HG03439 (cell line): Measurements from ENCODE around the gene ANO9.
"Not testable (repeated sequence)": the region's sequence is repeated elsewhere in the genome, so short reads cannot be mapped to it uniquely, and the experiment has no call there.

Experiments
- ATAC-seq: cut with Tn5 transposase; IDR thresholded peaks from one replicate; pipeline ENCODE4 v1.9.1; 2021; ENCODE audit warnings: mild to moderate bottlenecking, moderate library complexity; ENCODE audit not compliant: unreplicated experiment

The ANO9 gene

DNA sequence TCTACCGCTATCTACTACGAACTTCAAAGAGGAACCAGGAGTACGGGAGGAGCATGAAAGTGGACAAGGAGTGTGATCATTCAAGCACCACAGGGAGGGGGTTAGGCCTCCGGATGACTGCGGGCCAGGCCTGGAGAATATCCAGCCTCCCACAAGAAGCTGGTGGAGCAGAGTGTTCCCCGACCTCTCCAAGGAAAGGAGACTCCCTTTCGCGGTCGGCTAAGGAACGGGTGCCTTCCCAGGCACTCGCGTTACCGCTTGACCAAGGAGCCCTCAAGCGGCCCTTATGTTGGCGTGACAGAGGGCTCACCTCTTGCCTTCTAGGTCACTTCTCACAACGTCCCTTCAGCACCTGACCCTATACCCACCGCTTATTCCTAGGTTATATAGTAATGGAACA is 52.4 kb downstream of the ANO9 start:
- not testable (repeated sequence) for ATAC-seq

DNA sequence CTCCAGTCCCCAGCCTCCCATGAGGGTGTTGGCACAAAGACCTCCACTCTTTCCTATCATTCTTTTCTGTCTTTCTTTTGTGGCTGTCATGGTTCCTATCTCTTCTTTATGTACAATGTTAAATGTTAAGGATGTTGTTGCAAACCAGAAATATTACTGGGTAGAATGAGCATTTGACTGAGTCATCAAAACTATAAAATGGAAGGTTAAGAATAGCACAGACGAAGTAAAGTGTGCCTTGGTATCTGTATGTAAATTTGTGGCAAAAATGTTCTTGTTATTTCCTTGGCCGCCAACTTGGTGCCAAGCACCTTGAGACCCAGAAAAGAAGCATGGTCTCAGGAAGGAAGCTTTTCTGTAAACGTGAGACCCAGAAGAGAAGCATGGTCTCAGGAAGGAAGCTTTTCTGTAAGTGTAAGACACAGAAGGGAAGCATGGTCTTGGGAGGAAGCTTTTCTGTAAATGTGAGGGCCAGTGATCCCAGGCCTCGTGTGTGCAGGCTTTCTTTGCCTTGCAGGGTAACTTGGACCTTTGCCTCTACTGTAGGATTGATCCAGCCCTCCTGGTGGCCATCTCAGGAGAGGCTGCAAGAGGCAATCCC is 54.5 kb downstream of the ANO9 start:
- ATAC-seq, result no peak

DNA sequence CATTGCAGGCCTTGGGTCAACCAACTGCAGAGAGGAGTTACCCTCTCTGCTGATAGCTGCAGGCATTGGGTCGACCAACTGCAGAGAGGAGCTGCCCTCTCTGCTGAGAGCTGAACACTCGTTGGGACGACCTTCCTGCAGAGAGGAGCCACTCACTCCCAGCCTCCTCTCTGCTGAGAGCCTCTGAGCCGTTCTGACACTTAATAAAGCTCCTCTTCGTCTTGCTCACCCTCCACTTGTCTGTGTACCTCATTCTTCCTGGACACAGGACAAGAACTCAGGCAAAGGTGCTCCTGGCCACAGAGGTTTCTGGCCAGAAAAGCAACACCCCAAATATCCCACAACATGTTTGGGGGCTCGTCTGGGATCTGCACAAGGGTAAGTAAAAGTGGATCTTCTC is 55.3 kb downstream of the ANO9 start:
- no peak for ATAC-seq

DNA sequence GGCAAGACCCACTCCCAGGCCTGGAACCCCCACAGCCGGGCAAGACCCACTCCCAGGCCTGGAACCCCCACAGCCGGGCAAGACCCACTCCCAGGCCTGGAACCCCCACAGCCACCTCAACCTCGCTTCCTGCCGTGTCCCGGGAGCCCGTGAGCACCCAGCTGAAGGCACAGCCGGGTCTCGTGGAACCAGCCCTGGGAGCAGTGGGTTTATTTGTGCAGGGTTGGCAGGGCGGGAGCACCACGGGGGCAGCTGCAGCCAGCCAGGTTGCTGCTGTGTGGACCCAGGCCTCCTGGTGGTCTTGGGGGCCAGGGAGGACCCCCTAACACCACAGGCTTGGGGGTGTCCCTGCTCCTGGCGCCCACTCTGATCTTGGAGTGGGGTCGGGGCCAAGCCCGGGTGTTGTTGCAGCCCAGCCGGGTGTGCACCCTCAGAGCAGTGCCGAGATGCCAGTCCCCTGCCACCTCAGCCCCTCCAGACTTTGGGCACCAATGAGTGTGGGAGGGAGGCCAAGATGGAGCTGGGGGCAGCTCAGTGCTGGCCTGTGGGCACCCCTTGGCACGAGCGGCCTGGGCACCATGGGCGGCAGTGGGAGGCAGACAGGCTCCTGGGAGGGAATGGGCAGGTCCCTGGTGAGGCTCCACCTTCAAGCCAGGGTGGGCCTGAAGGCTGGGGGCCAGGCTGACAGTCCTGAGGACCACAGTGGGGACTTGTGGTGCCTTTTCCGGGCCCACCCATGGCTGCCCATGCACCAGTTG is 56.0 kb downstream of the ANO9 start:
- no peak for ATAC-seq

DNA sequence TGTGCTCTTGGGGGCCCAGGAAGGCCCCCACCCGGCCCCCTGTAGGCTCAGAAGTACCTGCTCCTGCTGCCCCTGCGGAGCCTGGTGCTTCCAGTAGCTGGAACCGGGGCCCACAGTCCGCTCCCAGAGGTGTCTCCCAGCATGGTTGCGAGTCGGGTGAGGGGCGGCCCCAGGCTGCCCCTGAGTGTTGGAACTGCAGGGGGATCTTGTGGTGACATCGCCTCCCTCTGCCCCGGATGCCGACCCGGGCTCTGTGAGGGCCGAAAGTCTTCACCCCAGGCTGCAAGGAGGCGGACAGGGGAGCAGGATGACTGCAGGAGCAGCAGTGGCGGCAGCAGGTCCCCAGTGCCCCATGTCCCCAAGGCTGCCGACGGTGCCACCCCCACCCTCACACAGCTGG is 57.3 kb downstream of the ANO9 start:
- no peak for ATAC-seq

DNA sequence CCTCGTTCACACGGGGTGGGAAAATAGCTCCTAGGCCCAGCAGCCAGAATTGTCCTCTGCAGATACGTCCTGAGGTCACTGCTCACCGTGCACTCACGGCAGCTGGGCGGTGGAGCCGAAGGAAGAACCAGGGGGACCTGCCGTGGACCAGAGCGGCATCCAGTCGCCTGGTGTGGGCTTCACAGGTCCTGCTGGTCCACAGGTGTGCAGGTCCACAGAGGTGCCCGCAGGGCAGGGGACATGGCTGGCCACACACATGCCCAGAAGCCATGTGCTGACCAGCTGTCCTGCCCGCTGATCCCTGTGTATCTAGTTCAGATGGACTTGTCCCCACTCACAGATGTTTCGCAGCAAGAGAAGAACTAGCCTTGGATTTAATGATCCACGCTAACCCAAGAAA is 58.4 kb downstream of the ANO9 start:
- ATAC-seq, result no peak

DNA sequence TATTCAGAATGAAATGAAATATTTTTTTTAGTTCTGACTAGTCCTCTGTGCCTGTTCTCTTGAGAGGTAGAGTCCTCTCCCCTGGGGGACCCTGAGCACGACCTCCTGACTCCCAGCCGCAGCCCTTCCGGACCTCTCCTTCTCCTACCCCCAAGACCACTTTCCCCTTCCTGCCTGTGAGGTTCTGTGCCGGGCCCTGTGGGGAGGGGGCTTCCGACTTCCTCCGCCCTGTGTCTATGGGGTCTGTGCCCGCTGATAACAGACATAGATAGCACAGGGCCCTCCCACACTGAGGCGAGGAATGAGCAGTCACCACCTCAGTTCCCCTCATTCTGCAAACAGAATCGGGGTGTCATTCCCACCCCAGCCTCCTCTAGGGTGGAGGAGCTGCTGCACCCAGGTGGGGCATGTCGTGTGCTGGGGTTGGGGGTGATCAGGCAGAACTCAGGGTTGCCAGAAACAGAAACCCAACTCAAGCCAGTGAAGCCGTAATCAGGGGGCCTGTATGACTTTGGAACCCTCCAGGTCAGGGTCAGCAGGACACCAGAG is 59.7 kb downstream of the ANO9 start:
- no peak for ATAC-seq

DNA sequence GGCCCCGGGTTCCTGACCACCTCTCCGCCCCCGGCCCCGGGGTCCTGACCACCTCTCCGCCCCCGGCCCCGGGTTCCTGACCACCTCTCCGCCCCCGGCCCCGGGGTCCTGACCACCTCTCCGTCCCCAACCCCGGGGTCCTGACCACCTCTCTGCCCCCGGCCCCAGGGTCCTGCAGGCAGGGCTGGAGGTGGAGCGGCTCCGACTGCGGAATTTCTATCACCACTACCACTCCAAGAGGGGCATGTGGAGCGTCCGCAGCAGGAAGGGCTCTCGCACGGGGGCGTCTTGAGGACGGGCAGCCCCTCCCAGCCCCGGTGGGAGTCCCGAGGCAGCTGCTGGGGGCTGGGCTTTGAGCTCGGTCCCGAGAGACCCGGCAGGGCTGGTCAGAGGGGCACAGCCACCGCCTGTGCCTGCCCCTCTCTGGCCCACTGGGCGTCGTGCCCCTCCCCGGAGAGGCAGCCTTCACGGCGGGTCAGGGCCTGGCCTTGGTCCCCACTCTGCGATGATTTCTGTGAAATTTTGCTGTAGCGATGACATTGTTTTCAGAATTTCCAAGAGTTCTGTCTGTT is 60.2 kb downstream of the ANO9 start:
- no peak for ATAC-seq

DNA sequence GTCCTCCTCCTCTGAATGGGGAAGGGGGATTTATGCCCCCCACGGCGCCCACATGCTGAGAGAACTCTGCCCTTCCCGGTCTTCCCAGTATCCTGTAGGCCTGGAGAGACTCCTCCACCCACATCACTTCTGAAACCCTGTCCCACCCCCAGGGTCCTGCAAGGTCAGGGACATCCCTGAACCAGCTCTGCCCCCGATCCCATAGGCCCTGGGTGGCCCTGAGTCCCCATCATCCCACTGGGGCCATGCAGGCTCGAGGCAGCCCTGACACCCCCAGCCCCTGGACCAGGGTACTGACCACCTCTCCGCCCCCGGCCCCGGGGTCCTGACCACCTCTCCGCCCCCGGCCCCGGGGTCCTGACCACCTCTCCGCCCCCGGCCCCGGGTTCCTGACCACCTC is 60.8 kb downstream of the ANO9 start:
- ATAC-seq, result no peak

DNA sequence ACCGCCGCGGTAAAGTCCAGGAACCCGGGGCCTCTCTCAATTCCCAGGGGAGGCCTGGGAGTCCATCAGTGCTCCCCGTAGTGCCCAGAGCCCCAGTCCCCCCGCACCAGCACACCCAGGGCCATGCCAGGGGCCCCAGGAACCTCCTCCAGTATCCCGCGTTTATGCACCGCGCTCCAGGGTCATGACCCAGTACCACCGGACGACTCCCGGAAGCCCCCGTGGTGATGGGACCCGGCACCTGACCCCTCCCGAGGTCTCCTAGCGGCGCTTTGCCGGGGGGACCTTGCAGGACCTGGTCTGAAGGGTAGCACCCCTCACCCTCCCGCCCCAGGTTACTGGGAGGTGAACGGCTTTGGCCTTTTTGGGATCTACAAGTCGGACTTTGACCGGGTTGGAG is 61.3 kb downstream of the ANO9 start:
- no peak for ATAC-seq

DNA sequence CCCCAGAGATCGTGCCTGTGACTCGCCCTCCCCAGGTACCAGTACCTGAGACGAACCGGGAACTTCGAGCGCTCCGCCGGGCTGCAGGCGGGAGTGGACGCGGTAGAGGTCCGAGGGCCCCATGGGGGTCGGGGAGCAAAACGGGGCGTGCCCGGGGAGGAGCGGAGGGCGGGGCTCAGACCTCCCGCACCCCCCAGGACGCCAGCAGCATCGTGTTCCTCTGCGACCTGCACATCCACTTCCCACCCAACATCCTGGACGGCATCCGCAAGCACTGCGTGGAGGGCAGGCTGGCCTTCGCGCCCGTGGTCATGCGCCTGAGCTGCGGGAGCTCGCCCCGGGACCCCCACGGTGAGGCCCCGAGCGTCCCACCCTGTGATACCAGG is 61.7 kb downstream of the ANO9 start:
- no peak for ATAC-seq

DNA sequence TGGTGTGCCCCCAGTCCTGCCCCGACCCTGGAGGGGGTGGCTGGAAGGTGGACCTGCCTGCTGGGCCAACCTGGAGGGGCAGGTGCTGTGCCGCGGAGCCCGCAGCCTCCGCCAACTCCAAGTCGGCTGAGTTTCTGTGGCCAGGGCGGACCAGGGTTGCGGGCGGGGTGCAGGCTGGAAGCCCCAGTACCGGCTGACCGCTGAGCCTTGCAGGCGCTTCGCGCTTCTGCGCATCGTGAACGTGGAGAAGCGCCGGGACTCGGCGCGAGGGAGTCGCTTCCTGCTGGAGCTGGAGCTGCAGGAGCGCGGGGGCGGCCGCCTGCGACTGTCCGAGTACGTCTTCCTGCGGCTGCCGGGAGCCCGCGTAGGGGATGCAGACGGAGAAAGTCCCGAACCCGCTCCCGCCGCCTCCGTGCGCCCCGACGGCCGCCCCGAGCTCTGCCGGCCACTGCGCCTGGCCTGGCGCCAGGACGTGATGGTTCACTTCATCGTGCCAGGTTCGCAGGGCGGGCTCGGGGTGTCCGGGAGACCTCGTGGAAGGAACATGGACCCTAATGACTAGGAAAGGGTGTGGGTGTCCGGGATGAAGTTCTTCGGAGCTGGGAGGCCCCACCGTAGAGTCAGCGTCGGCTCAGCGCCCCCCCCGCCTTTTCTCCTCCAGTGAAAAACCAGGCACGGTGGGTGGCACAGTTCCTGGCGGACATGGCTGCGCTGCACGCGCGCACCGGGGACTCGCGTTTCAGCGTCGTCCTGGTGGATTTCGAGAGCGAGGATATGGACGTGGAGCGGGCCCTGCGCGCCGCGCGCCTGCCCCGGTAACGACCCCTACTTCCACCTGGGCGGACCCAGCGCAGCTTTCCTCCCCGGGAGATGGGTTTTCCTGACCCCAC is 62.4 kb downstream of the ANO9 start:
- no peak for ATAC-seq

DNA sequence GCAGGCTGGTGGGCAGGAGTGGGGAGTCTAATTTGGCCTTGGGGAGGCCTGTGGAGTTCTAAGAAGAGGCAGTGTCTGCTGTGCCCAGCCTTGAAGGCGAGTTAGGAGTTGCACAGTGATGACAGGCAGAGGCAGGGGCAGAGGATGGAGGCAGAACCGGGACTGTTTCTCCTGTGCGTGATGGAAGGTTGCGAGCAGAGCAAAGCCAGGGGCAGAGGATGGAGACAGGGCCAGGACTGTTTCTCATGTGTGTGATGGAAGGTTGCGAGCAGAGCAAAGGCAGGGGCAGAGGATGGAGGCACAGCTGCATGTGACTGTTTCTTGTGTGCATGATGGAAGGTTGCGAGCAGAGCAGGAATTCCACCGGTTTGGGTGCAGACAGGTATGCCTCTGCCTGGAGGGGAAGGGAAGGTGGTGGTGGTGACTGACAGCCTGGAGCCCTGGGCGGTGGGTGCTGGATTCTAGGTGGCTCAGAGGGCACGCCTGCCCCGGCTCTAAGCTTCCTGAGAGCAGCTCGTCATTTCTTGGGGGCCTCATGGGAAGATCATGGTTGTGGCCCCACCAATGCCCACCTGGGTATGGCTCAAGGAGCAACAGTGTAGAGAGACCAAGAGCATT is 63.8 kb downstream of the ANO9 start:
- no peak for ATAC-seq

DNA sequence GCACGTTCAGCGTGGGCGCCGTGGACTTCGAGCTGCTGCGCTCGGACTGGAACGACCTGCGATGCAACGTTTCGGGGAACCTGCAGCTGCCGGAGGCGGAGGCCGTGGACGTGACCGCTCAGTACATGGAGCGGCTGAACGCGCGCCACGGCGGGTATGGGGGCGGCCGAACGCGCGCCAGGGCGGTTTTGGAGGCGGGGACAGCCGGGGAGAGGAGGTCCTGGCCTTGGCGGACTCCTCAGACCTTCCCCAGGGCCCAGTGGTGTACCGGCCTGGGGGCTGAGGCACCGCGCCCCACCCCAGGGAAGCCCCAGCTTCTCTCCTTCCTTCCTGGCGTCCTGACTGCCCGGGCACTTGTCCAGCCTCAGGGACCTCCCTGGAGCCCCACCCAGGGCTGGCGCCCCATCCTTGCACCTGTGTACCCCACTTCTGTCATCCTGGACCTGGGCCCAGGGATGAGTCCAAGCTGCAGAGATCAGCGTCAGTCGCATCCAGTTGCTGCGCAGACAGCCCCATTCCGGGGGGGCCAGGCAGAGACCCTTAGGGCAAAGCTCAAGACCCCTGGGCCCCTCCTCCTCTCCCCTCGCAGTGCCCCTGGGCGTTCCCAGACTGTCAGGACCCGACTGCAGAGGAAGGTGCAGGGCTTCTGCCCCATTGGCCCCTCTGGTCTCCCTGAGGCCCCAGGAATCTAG is 64.5 kb downstream of the ANO9 start:
- ATAC-seq, result no peak

DNA sequence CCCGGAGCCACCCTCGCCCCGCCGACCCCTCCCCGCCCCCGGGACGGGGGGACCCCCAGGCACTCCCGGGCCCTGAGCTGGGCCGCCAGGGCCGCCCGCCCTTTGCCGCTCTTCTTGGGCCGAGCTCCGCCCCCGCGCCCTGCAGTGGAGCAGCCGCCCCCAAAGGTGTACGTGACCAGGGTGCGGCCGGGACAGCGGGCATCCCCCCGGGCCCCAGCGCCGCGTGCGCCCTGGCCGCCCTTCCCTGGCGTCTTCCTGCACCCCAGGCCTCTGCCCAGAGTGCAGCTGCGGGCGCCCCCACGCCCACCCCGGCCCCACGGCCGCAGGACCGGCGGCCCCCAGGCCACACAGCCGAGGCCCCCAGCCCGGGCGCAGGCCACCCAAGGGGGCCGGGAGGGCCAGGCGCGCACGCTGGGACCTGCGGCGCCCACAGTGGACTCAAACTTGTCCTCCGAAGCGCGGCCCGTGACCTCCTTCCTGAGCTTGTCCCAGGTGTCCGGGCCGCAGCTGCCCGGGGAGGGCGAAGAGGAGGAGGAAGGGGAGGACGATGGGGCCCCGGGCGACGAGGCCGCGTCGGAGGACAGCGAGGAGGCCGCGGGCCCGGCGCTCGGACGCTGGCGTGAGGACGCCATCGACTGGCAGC is 65.2 kb downstream of the ANO9 start:
- ATAC-seq, result no peak

DNA sequence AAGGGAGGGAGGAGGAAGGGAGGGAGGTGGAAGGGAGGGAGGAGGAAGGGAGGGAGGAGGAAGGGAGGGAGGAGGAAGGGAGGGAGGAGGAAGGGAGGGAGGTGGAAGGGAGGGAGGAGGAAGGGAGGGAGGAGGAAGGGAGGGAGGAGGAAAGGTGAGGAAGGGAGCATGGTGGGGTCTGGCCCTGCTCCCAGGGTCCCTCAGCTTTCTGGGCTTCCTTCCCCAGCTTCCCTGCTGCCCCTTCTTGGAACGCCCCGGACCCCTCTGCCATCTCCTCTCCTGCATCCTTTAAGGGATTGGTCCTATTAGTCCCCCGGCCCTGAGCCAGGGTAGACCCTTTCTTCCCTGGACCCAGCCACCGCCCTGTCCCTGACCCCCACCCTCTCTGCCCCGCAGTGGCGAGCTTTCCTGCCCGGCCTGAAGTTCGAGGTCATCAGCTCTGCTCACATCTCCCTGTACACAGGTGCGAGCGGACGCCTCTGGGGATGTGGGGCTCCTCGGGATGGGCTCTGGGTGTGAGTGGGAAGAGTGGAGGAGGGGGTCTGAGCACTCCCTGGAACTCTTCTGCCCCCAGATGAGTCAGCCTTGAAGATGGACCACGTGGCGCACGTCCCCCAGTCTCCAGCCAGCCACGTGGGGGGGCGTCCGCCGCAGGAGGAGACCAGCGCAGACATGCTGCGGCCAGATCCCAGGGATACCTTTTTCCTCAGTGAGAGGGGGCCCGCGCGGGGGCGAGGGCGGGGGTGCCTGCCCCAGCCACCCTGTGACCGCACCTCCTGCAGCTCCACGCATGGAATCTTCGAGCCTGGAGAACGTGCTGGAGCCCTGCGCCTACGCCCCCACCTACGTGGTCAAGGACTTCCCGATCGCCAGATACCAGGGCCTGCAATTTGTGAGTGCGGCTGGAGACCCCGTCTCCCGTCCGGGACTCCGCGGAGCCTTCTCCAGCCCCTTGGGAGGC is 66.5 kb downstream of the ANO9 start:
- ATAC-seq, result no peak

DNA sequence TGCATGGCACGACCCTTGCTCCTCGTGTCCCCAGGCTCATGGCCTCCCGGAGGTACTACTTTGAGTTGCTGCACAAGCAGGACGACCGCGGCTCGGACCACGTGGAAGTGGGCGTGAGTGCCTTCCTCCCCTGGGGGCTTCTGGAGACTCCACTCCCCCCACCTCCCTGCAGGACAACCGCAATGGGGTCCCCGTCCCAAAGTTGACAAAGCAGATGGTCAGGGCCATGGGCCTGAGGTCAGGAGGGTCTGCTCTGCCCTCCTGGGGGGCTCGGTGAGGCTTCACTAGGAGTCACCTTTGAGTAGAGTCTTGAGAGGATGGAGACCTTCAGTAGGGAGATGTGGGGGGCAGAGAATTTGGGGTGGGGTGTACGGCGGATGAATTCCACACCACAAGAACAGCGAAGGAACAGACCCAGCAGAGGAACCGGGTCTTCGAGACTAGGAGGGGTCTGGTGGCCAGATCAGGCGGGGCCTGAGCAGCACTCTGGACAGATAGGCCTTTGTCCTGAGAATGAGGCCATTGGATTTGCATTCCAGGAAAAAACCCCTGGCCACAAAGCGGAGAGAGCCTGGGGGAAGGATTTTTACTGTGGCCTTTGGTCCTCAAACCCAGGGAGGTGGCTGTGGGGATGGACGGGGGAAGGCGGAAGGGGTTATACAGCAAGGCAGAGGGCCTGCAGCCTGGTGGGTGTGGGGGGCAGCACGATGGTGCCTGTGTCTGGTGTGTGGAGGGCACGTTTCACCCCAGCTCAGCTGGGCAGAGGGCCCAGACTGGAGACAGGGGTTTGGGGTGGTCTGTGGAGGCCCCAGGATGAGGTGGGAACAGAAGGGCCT is 67.9 kb downstream of the ANO9 start:
- no peak for ATAC-seq
